AG09309 (cell line): ENCODE measurements around the gene PPP2R5D.
A peak's percentile ranks its signal among the peaks of the same experiment; 100 is the strongest.

Experiments used
- DNase-seq: peaks from one replicate; pipeline ENCODE4 v3.0.0-alpha.2; 2010; ENCODE audit warnings: low read depth
- H3K4me3 ChIP-seq: 2 replicates; pipeline ENCODE4 v1.5.1; 2011; ENCODE audit warnings: mild to moderate bottlenecking, low read depth, low read length, moderate library complexity; ENCODE audit not compliant: control insufficient read depth
- CTCF ChIP-seq: IDR thresholded peaks from 2 replicates; pipeline ENCODE4 v1.5.1; 2011; ENCODE audit warnings: mild to moderate bottlenecking, low read depth, low read length, inconsistent platforms; ENCODE audit not compliant: insufficient read depth, control insufficient read depth; ENCODE audit errors: missing control alignments

The PPP2R5D gene

GRCh38 chr6:43009124-43009523 is 24.8 kb downstream of the PPP2R5D start:
- no peak overlapping the region for H3K4me3 ChIP-seq
- DNase-seq, result no peak
- TF ChIP-seq CTCF, result peak; percentile 42

DNA sequence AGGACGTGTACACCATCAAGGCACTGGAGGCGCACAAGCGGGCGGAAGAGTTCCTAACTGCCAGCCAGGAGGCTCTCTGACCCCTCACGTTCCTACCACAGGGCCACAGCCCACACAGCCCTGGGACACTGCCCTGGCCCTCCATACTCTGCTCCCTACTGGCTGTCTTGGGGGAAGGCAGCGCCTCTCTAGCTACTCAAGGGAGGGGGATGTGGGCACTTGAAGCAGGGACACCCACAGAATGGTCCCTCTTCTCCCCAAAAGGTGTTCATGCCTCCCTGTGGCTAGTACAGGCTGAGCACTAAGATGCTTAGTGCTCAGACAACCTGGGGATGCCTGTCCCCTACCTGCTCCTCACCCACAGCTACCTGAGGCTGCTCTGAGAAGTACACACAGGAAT is 26.8 kb downstream of the PPP2R5D start:
- no peak overlapping the region for H3K4me3 ChIP-seq
- no peak for TF ChIP-seq CTCF
- DNase-seq, result no peak

DNA sequence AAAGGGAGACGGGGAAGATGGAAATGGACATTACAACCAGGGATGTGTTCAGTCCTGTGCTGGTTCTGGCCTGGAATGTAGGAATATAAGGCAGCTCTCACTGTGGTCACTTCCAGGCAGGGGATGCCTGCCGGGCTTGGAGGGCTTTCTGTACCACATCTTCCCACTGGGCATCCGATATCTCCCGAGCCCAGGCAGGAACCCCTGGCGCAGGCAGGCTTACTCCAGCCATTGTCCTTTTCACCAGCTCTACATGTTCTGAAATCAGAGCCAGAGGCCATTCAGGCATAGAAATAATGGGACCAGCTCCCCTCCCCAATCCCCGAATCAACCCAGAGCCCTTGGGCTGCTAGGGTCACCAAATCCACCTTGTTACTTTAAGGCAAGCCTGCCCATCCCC is 28.0 kb downstream of the PPP2R5D start:
- no peak for DNase-seq
- H3K4me3 ChIP-seq, result peak overlapping the region; percentile 92
- TF ChIP-seq CTCF, result no peak

DNA sequence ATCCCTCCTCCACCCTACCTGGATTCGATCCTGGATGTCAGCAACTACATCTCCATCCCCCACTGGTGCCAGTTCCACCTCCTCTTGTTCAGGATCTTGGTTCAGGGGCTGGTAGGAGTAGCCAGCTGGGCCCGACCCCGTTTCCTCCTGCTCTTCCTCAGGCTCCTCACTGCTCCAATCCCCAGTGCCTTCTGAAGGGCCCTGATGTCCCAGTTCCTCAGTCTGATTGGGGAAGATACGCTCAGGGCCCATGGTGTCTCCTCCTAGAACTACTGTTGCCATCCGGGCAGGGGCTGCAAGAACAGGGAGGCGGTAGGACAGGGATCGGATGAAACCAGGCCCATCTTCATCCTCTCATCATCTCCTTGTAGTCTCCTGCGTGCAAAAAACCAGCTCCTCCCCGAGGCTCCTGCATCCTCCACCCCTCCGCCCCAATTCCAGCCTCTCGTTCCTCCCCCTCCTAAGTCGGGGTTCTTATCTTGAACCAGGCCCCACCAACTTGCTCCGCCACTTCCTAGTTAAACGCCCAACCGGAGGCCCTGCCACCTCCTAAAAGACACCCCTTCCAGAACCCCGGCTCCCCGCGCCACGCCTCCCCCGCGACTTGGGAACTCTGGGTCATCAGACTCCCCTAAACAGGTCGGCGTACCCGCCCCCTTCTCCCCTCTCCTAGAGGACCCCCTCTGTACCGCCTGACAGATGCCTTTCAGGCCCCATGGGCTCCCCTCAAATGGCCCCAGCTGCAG is 28.9 kb downstream of the PPP2R5D start:
- no peak for TF ChIP-seq CTCF
- H3K4me3 ChIP-seq, result peak overlapping the region; percentile 92
- no peak for DNase-seq

DNA sequence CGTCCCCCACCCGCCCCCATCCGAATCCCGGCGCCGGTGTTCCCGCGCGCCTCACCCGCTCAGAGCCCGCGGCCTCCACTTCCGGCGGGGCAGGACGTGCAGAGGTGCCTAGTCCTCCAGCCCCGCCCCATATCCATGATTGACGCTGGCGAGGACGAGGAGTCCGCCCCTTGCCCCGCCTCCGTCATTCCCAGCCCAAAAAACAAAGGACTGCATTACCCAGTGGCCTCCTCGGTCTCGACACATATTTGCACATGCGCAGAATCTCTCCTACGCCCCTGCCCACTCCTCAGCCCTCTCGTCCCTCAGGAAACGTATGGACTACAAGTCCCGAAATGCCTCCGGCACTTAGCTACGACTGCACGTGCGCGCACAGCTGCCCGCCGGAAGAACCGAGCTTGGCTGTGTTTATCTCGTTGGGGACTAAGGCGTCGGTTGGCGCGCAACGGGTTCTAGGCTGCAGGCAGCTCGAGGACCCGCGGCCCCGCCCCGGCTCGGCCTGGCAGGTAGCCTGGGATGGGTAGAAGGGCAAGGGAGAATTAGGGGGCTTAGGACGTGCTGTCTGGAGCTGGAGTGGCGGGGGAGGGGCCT is 29.6 kb downstream of the PPP2R5D start, which contains the start of the genes KLHDC3 and MEA1:
Gene KLHDC3, plus strand, starts transcription at position 407 of the 591 bp plus-strand sequence. CDS start 2,944 bp downstream, outside the sequence.
Gene MEA1, minus strand, starts transcription at position 104 of the 591 bp plus-strand sequence. CDS start 133 bp downstream, outside the sequence.
- DNase-seq, result peak; percentile 99
- no peak for TF ChIP-seq CTCF
- peak within 1 kb of the TSS; percentile 92 for H3K4me3 ChIP-seq

DNA sequence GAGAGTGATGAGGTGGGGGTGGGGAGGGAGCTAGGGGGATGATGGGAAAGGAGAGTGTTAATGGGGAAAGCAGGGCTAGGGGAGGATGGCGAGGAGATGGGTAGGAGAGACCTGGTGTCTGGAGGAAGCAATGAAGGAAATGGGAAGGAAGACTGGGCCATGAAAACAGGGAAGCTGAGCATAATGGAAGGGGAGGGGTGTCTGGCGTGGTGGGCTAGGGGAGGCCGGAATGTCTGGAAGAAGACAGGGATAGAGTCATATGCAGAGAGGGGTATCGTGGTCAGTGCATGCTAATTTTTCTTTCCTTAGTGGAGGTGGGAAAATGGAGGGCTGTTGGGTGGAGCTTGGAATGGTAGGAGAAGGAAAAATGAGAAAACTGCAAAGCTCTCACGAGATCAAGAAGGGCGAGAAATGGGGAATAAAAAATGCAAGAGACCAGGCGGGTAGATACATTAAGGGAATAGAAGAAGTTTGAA is 30.1 kb downstream of the PPP2R5D start:
- no peak for TF ChIP-seq CTCF
- H3K4me3 ChIP-seq, result peak overlapping the region; percentile 92
- no peak for DNase-seq
